Mesothelial cell of epicardium (in vitro differentiated cells): ENCODE data around the gene GNLY. TPM values are rescaled to one million over a fixed set of nuclear protein-coding genes. Genes with fewer than 3 reads are reported as not detected.

Experiments
- DNase-seq, 2 experiments: peaks; one replicate each; pipeline ENCODE4 v3.0.0; 2021; ENCODE audit warnings: low spot score in 2 of 2; ENCODE audit not compliant: unreplicated experiment in 2 of 2
- H3K27ac Mint-ChIP-seq: 2 replicates; pipeline ENCODE4 v1.8.0; 2021; ENCODE audit warnings: mixed read lengths
- H3K27me3 Mint-ChIP-seq: 2 replicates; pipeline ENCODE4 v1.8.0; 2021; ENCODE audit warnings: low read depth, mixed read lengths
- H3K36me3 Mint-ChIP-seq: 2 replicates; pipeline ENCODE4 v1.8.0; 2021; ENCODE audit warnings: mixed read lengths
- H3K4me1 Mint-ChIP-seq: 2 replicates; pipeline ENCODE4 v1.8.0; 2021; ENCODE audit warnings: mixed read lengths
- H3K4me3 Mint-ChIP-seq: 2 replicates; pipeline ENCODE4 v1.8.0; 2021; ENCODE audit warnings: mild to moderate bottlenecking, moderate library complexity, mixed read lengths
- H3K9me3 Mint-ChIP-seq: 2 replicates; pipeline ENCODE4 v1.8.0; 2021; ENCODE audit warnings: mixed read lengths
- CTCF ChIP-seq: fragments of 200-600 bp; sonication (generic); IDR thresholded peaks from one replicate; pipeline ENCODE4 v1.5.0; 2021; ENCODE audit warnings: antibody characterized with exemption; ENCODE audit not compliant: unreplicated experiment
- total RNA-seq: library from RNA; stranded (reverse); gene quantifications from 3 replicates; pipeline ENCODE4 v1.2.1, GENCODE V29; 2021

The GNLY gene
- total RNA-seq = 0.43 TPM in 1 of 3 replicates, not detected in the others

- H3K4me3 Mint-ChIP-seq = no peak within 1 kb of the TSS
- no peaks in the 10 kb centered on the region for H3K4me1 Mint-ChIP-seq
- H3K9me3 Mint-ChIP-seq = no peaks in the 10 kb centered on the region
- H3K27me3 Mint-ChIP-seq = no peaks in the 10 kb centered on the region
- H3K27ac Mint-ChIP-seq = no peak within 1 kb of the TSS
- DNase-seq = no peak
- no peak for TF ChIP-seq CTCF
- no peaks in the 10 kb centered on the region for H3K36me3 Mint-ChIP-seq
Measured at GRCh38 chr2:85694052-85695025, at the start of gene GNLY. TSS of gene GNLY (plus strand) at chr2:85694358. CDS start at chr2:85694419, 61 bp downstream.

- H3K27ac Mint-ChIP-seq = no peak overlapping the region
- peaks cover 49% of the 10 kb centered on the region for H3K36me3 Mint-ChIP-seq
- no peak for TF ChIP-seq CTCF
- H3K27me3 Mint-ChIP-seq = no peaks in the 10 kb centered on the region
- no peaks in the 10 kb centered on the region for H3K4me1 Mint-ChIP-seq
- H3K9me3 Mint-ChIP-seq = no peaks in the 10 kb centered on the region
- no peak for DNase-seq
- H3K4me3 Mint-ChIP-seq = no peak overlapping the region
Measured at GRCh38 chr2:85644909-85645308, 49.2 kb upstream of the GNLY start.

- Mint-ChIP-seq H3K9me3 (no peaks in the 10 kb centered on the region), H3K27me3 (no peaks in the 10 kb centered on the region), H3K4me3 (no peak overlapping the region), H3K27ac (no peak overlapping the region), H3K36me3 (peaks cover 44% of the 10 kb centered on the region), H3K4me1 (no peaks in the 10 kb centered on the region)
- no peak for DNase-seq
- TF ChIP-seq CTCF = no peak
Measured at GRCh38 chr2:85646166-85646565, 48.0 kb upstream of the GNLY start.

- DNase-seq = no peak
- TF ChIP-seq CTCF = no peak
- Mint-ChIP-seq H3K27me3 (no peaks in the 10 kb centered on the region), H3K4me1 (no peaks in the 10 kb centered on the region), H3K36me3 (peaks cover 40% of the 10 kb centered on the region), H3K9me3 (no peaks in the 10 kb centered on the region), H3K4me3 (no peak overlapping the region), H3K27ac (no peak overlapping the region)
Measured at GRCh38 chr2:85647823-85648526, 46.2 kb upstream of the GNLY start.

GRCh38 chr2:85648619-85649018 lies 45.5 kb upstream of the GNLY start:
- TF ChIP-seq CTCF = peak; percentile 58
- H3K27me3 Mint-ChIP-seq = no peaks in the 10 kb centered on the region
- H3K27ac Mint-ChIP-seq = peak overlapping the region; percentile 8
- H3K9me3 Mint-ChIP-seq = no peaks in the 10 kb centered on the region
- H3K36me3 Mint-ChIP-seq = peaks cover 43% of the 10 kb centered on the region
- H3K4me1 Mint-ChIP-seq = no peaks in the 10 kb centered on the region
- no peak overlapping the region for H3K4me3 Mint-ChIP-seq
- no peak for DNase-seq
